GM12878 (cell line): ENCODE measurements around the gene PRKG1. TPM values are rescaled to one million over a fixed set of nuclear protein-coding genes. Genes with fewer than 3 reads are reported as not detected.

Source experiments
- ATAC-seq: fragments of 200-7000 bp; cut with Tn5 transposase; 3 replicates; pipeline ENCODE4 v1.9.1; 2020; ENCODE audit warnings: mild to moderate bottlenecking, moderate library complexity
- BruUV-seq: library from RNA; stranded (reverse); fragments of 400-500 nt; replicated peaks from 2 replicates; lab custom pipeline; 2021; lab: Mats Ljungman, UMichigan
- CTCF ChIA-PET: fragments of 300-600 bp; sonication (Branson Sonifier 250); formaldehyde crosslinking; extraction: SDS; loops from one replicate; lab custom pipeline; 2021; ENCODE audit warnings: inconsistent platforms; lab: Yijun Ruan, JAX
- POLR2A ChIA-PET: fragments of 350-600 bp; formaldehyde crosslinking; extraction: SDS; loops from one replicate; lab custom pipeline; 2021; ENCODE audit warnings: inconsistent platforms; lab: Charles Lee
- RAD21 ChIA-PET: fragments of 300-600 bp; sonication (Branson Sonifier 250); formaldehyde crosslinking; loops from one replicate; lab custom pipeline; 2023; ENCODE audit warnings: antibody characterized with exemption; ENCODE audit not compliant: unreplicated experiment; lab: Charles Lee
- SMC1A ChIA-PET: fragments of 300-600 bp; sonication (Branson Sonifier 250); formaldehyde crosslinking; loops from one replicate; lab custom pipeline; 2023; ENCODE audit not compliant: unreplicated experiment, uncharacterized antibody; lab: Charles Lee
- DNase-seq: peaks from one replicate; pipeline ENCODE4 v3.0.0-alpha.2; 2011; ENCODE audit warnings: low read depth, low spot score
- FAIRE-seq: peaks from 3 replicates; lab custom pipeline; 2011; peaks lifted over from hg19 to GRCh38; lab: Jason Lieb, UNC
- H2AFZ ChIP-seq: 2 replicates; pipeline ENCODE4 v1.6.0; 2011; ENCODE audit warnings: low read depth, low read length, control low read depth; ENCODE audit not compliant: control insufficient read depth
- H3K27ac ChIP-seq: 2 replicates; pipeline ENCODE4 v1.5.1; 2011; ENCODE audit warnings: control low read depth; ENCODE audit not compliant: control insufficient read depth, insufficient read depth
- H3K27me3 ChIP-seq, 2 experiments: replicated peaks in 1 of 2; 2 replicates each; pipeline versions ENCODE4 v1.6.0 to v1.6.1; 2011; ENCODE audit warnings: low read length in 1 of 2; ENCODE audit not compliant: control insufficient read depth in 2 of 2, insufficient read depth in 2 of 2
- H3K36me3 ChIP-seq, 2 experiments: 2 replicates each; pipeline ENCODE4 v1.5.1; 2011; ENCODE audit warnings: low read length in 1 of 2; ENCODE audit not compliant: control insufficient read depth in 2 of 2, insufficient read depth in 2 of 2
- H3K4me1 ChIP-seq: 2 replicates; pipeline ENCODE4 v1.6.1; 2011; ENCODE audit warnings: mild to moderate bottlenecking, low read length, moderate library complexity, mixed read lengths; ENCODE audit not compliant: control insufficient read depth, insufficient read depth
- H3K4me2 ChIP-seq: 2 replicates; pipeline ENCODE4 v1.6.0; 2011; ENCODE audit warnings: control low read depth; ENCODE audit not compliant: control insufficient read depth, insufficient read depth
- H3K4me3 ChIP-seq: fragments of 200-600 bp; sonication (generic); 2 replicates; pipeline ENCODE4 v1.5.1; 2016
- H3K79me2 ChIP-seq: 2 replicates; pipeline ENCODE4 v1.6.0; 2011; ENCODE audit warnings: low read length; ENCODE audit not compliant: control insufficient read depth, insufficient read depth
- H3K9ac ChIP-seq: 2 replicates; pipeline ENCODE4 v1.8.0; 2011; ENCODE audit warnings: low read length, control low read depth, mixed read lengths; ENCODE audit not compliant: control insufficient read depth, insufficient read depth
- H3K9me3 ChIP-seq: replicated peaks from 3 replicates; pipeline ENCODE4 v1.5.1; 2011; ENCODE audit warnings: mild to moderate bottlenecking, low read length; ENCODE audit not compliant: control insufficient read depth, insufficient read depth
- H4K20me1 ChIP-seq: 2 replicates; pipeline ENCODE4 v1.6.0; 2011; ENCODE audit not compliant: control insufficient read depth, insufficient read depth
- CEBPZ ChIP-seq: fragments of 150-350 bp; IDR thresholded peaks from 2 replicates; pipeline ENCODE4 v1.6.1; 2016; ENCODE audit warnings: low read depth, low read length
- CHD4 ChIP-seq: fragments of 200-600 bp; sonication (generic); IDR thresholded peaks from 2 replicates; pipeline ENCODE4 v1.6.1; 2016; ENCODE audit warnings: mild to moderate bottlenecking
- FOS ChIP-seq: IDR thresholded peaks from 3 replicates; pipeline ENCODE4 v1.6.1; 2011; ENCODE audit warnings: borderline replicate concordance; ENCODE audit not compliant: insufficient read length; ENCODE audit errors: extremely low read depth
- HSF1 ChIP-seq: fragments of 150-350 bp; IDR thresholded peaks from 2 replicates; pipeline ENCODE4 v1.6.1; 2014; ENCODE audit warnings: mild to moderate bottlenecking, low read depth, low read length
- MEF2B ChIP-seq: fragments of 450-650 bp; IDR thresholded peaks from 2 replicates; pipeline ENCODE4 v1.6.1; 2018; ENCODE audit warnings: mild to moderate bottlenecking, moderate library complexity; ENCODE audit not compliant: partially characterized antibody, poor library complexity, severe bottlenecking
- MLLT1 ChIP-seq: fragments of 450-650 bp; IDR thresholded peaks from 2 replicates; pipeline ENCODE4 v1.6.1; 2016; ENCODE audit warnings: mild to moderate bottlenecking
- MTA3 ChIP-seq: IDR thresholded peaks from 2 replicates; pipeline ENCODE4 v1.6.1; 2012; ENCODE audit warnings: low read length, inconsistent platforms, borderline replicate concordance
- NR2F1 ChIP-seq: fragments of 450-650 bp; conservative IDR thresholded peaks from 2 replicates; pipeline ENCODE4 v1.6.1; 2017; ENCODE audit warnings: mild to moderate bottlenecking
- PAX5 ChIP-seq: IDR thresholded peaks from 2 replicates; pipeline ENCODE4 v1.6.1; 2011; ENCODE audit warnings: low read depth, low read length, borderline replicate concordance
- SMAD5 ChIP-seq: IDR thresholded peaks from 2 replicates; pipeline ENCODE4 v1.6.1; 2016; ENCODE audit warnings: antibody characterized with exemption, low read depth
- SUZ12 ChIP-seq: fragments of 200-600 bp; sonication (generic); IDR thresholded peaks from one replicate; pipeline ENCODE4 v1.6.1; 2018; ENCODE audit warnings: antibody characterized with exemption, mild to moderate bottlenecking; ENCODE audit not compliant: unreplicated experiment
- ZBTB40 ChIP-seq: fragments of 450-650 bp; IDR thresholded peaks from 2 replicates; pipeline ENCODE4 v1.6.1; 2016; ENCODE audit warnings: mild to moderate bottlenecking, moderate library complexity, borderline replicate concordance
- ZNF207 ChIP-seq: fragments of 450-650 bp; IDR thresholded peaks from 2 replicates; pipeline ENCODE4 v1.6.1; 2014; ENCODE audit warnings: antibody characterized with exemption, mild to moderate bottlenecking, borderline replicate concordance
- ZNF384 ChIP-seq: IDR thresholded peaks from 2 replicates; pipeline ENCODE4 v1.6.1; 2012; ENCODE audit warnings: low read depth, mild to moderate bottlenecking, low read length, improper control_type of control experiment, borderline replicate concordance
- ZSCAN29 ChIP-seq: fragments of 450-650 bp; IDR thresholded peaks from 2 replicates; pipeline ENCODE4 v1.6.1; 2017; ENCODE audit warnings: mild to moderate bottlenecking, moderate library complexity
- WGBS: methylation state at CpG from one replicate; pipeline ENCODE4 v1.1.6; 2016; ENCODE audit warnings: low lambda C conversion rate; ENCODE audit not compliant: insufficient replicate concordance, insufficient coverage; ENCODE audit errors: missing lambda C conversion rate; 5-methylcytosine and 5-hydroxymethylcytosine counted together
- in situ Hi-C: fragments of 300-500 bp; cut with MboI; formaldehyde crosslinking; loops from 9 replicates; pipeline ENCODE4 v1.14.3; 2018; ENCODE audit warnings: mixed read lengths
- intact Hi-C: fragments of 100-400 bp; cut with micrococcal nuclease; formaldehyde crosslinking; loops from one replicate; pipeline ENCODE4 v1.14.2; 2022; ENCODE audit not compliant: unreplicated experiment
- polyA plus RNA-seq, 11 experiments: library from polyadenylated mRNA; depleted of rRNA in 4 of 11; unstranded in 6 of 11; stranded (reverse) in 5 of 11; fragments of >200 nt; fragmentation: Nextera tagmentation in 4 of 11; fragmentation: Illumina TruSeq in 1 of 11; extraction: Ambion mirVana in 4 of 11; extraction: Trizol in 1 of 11; gene quantifications; 1 replicate in 1 of 11; 2 replicates in 10 of 11; pipeline versions ENCODE4 v1.2.1 to v1.2.3, GENCODE V29; 2011 to 2016; ENCODE audit warnings: inconsistent platforms in 2 of 11, missing spikeins in 2 of 11, low read depth in 1 of 11
- total RNA-seq, 4 experiments: library from RNA; depleted of rRNA in 3 of 4; stranded (reverse); fragments of >200 nt in 3 of 4; fragmentation: Illumina TruSeq in 1 of 4; extraction: Trizol in 1 of 4; gene quantifications; 2 replicates each; pipeline versions ENCODE4 v1.2.1 to v1.2.3, GENCODE V29; 2013 to 2021

Gene PRKG1
- total and polyA plus RNA-seq, 10 of the 15 experiments (the other 5 are each of a cell fraction or from before 2014, with no cell fraction given), result 0.04 to 0.05 TPM; not detected in 8

- H3K27ac ChIP-seq, result no peak overlapping the region
- no TSS peak for BruUV-seq
- in situ Hi-C loops (no loop called here), intact Hi-C loops (no loop called here)
- H3K79me2 ChIP-seq, result no peaks in the 10 kb centered on the region
- no peak for ATAC-seq
- H3K4me1 ChIP-seq, result no peaks in the 10 kb centered on the region
- H4K20me1 ChIP-seq, result no peaks in the 10 kb centered on the region
- no peak for FAIRE-seq
- DNase-seq, result no peak
- H3K9me3 ChIP-seq, result no peaks in the 10 kb centered on the region
- ChIA-PET POLR2A (no interaction called here), CTCF (no interaction called here), RAD21 (no interaction called here), SMC1A (no interaction called here)
- no peak overlapping the region for H3K4me2 ChIP-seq
- no peak overlapping the region for H3K4me3 ChIP-seq
- no peaks in the 10 kb centered on the region for H3K27me3 ChIP-seq
- H2AFZ ChIP-seq, result no peak overlapping the region
- no peak overlapping the region for H3K9ac ChIP-seq
- H3K36me3 ChIP-seq, result no peaks in the 10 kb centered on the region
- WGBS, result 20% methylated on average over 5 of the region's 5 CpGs
- TF ChIP-seq SUZ12, result no peak
- TF ChIP-seq CHD4, result no peak
- no peak for TF ChIP-seq ZSCAN29
- no peak for TF ChIP-seq HSF1
- TF ChIP-seq ZBTB40, result no peak
- no peak for TF ChIP-seq CEBPZ
- TF ChIP-seq SMAD5, result no peak
- TF ChIP-seq NR2F1, result no peak
- no peak for TF ChIP-seq MTA3
- no peak for TF ChIP-seq MEF2B
- TF ChIP-seq FOS, result no peak
- TF ChIP-seq PAX5, result no peak
- no peak for TF ChIP-seq ZNF207
- no peak for TF ChIP-seq ZNF384
- no peak for TF ChIP-seq MLLT1
These were observed 10.9 kb downstream of the PRKG1 start for GRCh38 chr10:51085204-51085603.
